Endothelial cell of umbilical vein (primary cell): ENCODE results near the gene RBM26. TPM values are rescaled to one million over a fixed set of nuclear protein-coding genes. Genes with fewer than 3 reads are reported as not detected.

Experiments
- BruUV-seq: library from RNA; stranded (reverse); fragments of 400-500 nt; replicated peaks from 2 replicates; lab custom pipeline; 2021; lab: Mats Ljungman, UMichigan
- CTCF ChIA-PET: fragments of 300-600, 350-600 bp; sonication (Branson Sonifier 250); formaldehyde crosslinking; loops from one replicate; lab custom pipeline; 2021; ENCODE audit warnings: antibody characterized with exemption, inconsistent platforms; lab: Charles Lee
- POLR2A ChIA-PET: fragments of 300-600, 350-600 bp; sonication (Branson Sonifier 250); formaldehyde crosslinking; loops from one replicate; lab custom pipeline; 2021; ENCODE audit warnings: antibody characterized with exemption, inconsistent platforms; lab: Charles Lee
- DNase-seq: peaks from one replicate; pipeline ENCODE4 v3.0.0-alpha.2; 2011; ENCODE audit warnings: low read depth, low spot score
- FAIRE-seq: peaks from 2 replicates; lab custom pipeline; 2011; peaks lifted over from hg19 to GRCh38; lab: Jason Lieb, UNC
- H2AFZ ChIP-seq: 2 replicates; pipeline ENCODE4 v1.6.0; 2012; ENCODE audit warnings: low read depth, low read length, control low read depth, inconsistent platforms
- H3K27ac ChIP-seq: 2 replicates; pipeline ENCODE4 v1.5.1; 2011; ENCODE audit warnings: low read depth, mild to moderate bottlenecking, control low read depth, low read length, moderate library complexity; ENCODE audit not compliant: insufficient read depth
- H3K27me3 ChIP-seq, 2 experiments: 2 replicates each; pipeline versions ENCODE4 v1.6.0 to v1.6.1; 2011; ENCODE audit warnings: low read length in 2 of 2, mixed read lengths in 1 of 2; ENCODE audit not compliant: control insufficient read depth in 2 of 2, insufficient read depth in 2 of 2
- H3K36me3 ChIP-seq, 2 experiments: 2 replicates in 1 of 2; 3 replicates in 1 of 2; pipeline ENCODE4 v1.5.1; 2011; ENCODE audit warnings: low read length in 2 of 2, mild to moderate bottlenecking in 1 of 2, moderate library complexity in 1 of 2; ENCODE audit not compliant: control insufficient read depth in 2 of 2, insufficient read depth in 2 of 2; ENCODE audit errors: extremely low read depth in 1 of 2
- H3K4me1 ChIP-seq: 3 replicates; pipeline ENCODE4 v1.5.1; 2011; ENCODE audit warnings: mild to moderate bottlenecking, low read length; ENCODE audit not compliant: control insufficient read depth, insufficient read depth; ENCODE audit errors: extremely low read depth
- H3K4me2 ChIP-seq: 2 replicates; pipeline ENCODE4 v1.6.1; 2011; ENCODE audit warnings: low read length, control low read depth, mixed read lengths; ENCODE audit not compliant: insufficient read depth
- H3K4me3 ChIP-seq, 3 experiments: fragments of 200-600 bp in 1 of 3; sonication (generic), shearing (Covaris generic) in 1 of 3; replicated peaks in 1 of 3; 2 replicates each; pipeline ENCODE4 v1.5.1; 2011 to 2016; ENCODE audit warnings: control low read depth in 3 of 3, low read length in 3 of 3, mild to moderate bottlenecking in 2 of 3, inconsistent platforms in 1 of 3, low read depth in 1 of 3, moderate library complexity in 1 of 3; ENCODE audit not compliant: insufficient read depth in 1 of 3
- H3K79me2 ChIP-seq: 2 replicates; pipeline ENCODE4 v1.6.0; 2012; ENCODE audit warnings: low read length, inconsistent platforms; ENCODE audit not compliant: control insufficient read depth, insufficient read depth
- H3K9ac ChIP-seq: replicated peaks from 2 replicates; pipeline ENCODE3; 2011; ENCODE audit warnings: low read length, control low read depth; ENCODE audit not compliant: insufficient read depth; ENCODE audit errors: extremely low read depth
- H3K9me1 ChIP-seq: replicated peaks from 3 replicates; pipeline ENCODE4 v1.6.0; 2011; ENCODE audit warnings: mild to moderate bottlenecking, low read length; ENCODE audit not compliant: control insufficient read depth, insufficient read depth; ENCODE audit errors: extremely low read depth
- H3K9me3 ChIP-seq: replicated peaks from 2 replicates; pipeline ENCODE4 v1.5.1; 2012; ENCODE audit warnings: low read length, inconsistent platforms; ENCODE audit not compliant: control insufficient read depth, insufficient read depth
- H4K20me1 ChIP-seq: replicated peaks from 2 replicates; pipeline ENCODE3; 2011; ENCODE audit warnings: mild to moderate bottlenecking, low read length; ENCODE audit not compliant: control insufficient read depth, insufficient read depth; ENCODE audit errors: extremely low read depth
- CTCF ChIP-seq, 2 donors: IDR thresholded peaks; 1 replicate in 1 of 2; 2 replicates in 1 of 2; pipeline ENCODE4 v1.5.1; 2011; ENCODE audit warnings: low read length in 2 of 2, mild to moderate bottlenecking in 2 of 2, moderate library complexity in 2 of 2, control low read depth in 1 of 2, inconsistent platforms in 1 of 2, low read depth in 1 of 2; ENCODE audit not compliant: insufficient read depth in 1 of 2; ENCODE audit errors: extremely low read depth in 1 of 2
- EZH2 ChIP-seq: IDR thresholded peaks from 2 replicates; pipeline ENCODE4 v1.6.1; 2012; ENCODE audit warnings: borderline replicate concordance, low read depth, mild to moderate bottlenecking, moderate library complexity, low read length, inconsistent platforms; ENCODE audit not compliant: severe bottlenecking
- FOS ChIP-seq: IDR thresholded peaks from 2 replicates; pipeline ENCODE4 v1.6.1; 2011; ENCODE audit warnings: mild to moderate bottlenecking, low read length, moderate library complexity, borderline replicate concordance; ENCODE audit not compliant: insufficient read depth
- GATA2 ChIP-seq: IDR thresholded peaks from 2 replicates; pipeline ENCODE4 v1.7.0; 2011; ENCODE audit warnings: low read depth, mild to moderate bottlenecking, moderate library complexity, mixed read lengths, low read length; ENCODE audit not compliant: insufficient read length, insufficient read depth
- JUN ChIP-seq: IDR thresholded peaks from 2 replicates; pipeline ENCODE4 v1.6.1; 2011; ENCODE audit warnings: borderline replicate concordance, low read depth; ENCODE audit not compliant: insufficient read length, insufficient read depth
- MAX ChIP-seq: IDR thresholded peaks from 2 replicates; pipeline ENCODE4 v1.6.1; 2011; ENCODE audit not compliant: insufficient read depth, insufficient read length
- MYC ChIP-seq: IDR thresholded peaks from one replicate; pipeline ENCODE4 v1.6.1; 2011; ENCODE audit warnings: mild to moderate bottlenecking, low read depth, low read length
- POLR2A ChIP-seq: IDR thresholded peaks from 2 replicates; pipeline ENCODE4 v1.6.1; 2012; ENCODE audit warnings: low read depth, mild to moderate bottlenecking, control low read depth, low read length
- POLR2AphosphoS5 ChIP-seq: IDR thresholded peaks from 2 replicates; pipeline ENCODE4 v1.6.1; 2012; ENCODE audit warnings: low read depth, mild to moderate bottlenecking, control low read depth, low read length, moderate library complexity; ENCODE audit not compliant: insufficient read depth
- dilution Hi-C: fragments of 300-500 bp; cut with MboI; formaldehyde crosslinking; loops from one replicate; pipeline ENCODE4 v1.15.0; 2019; ENCODE audit warnings: low sequenced_read_pairs; ENCODE audit not compliant: extremely low pct_ligation_motif_present
- intact Hi-C: fragments of 100-400 bp; cut with micrococcal nuclease; formaldehyde crosslinking; loops from one replicate; pipeline ENCODE4 v1.10.0; 2022
- polyA plus RNA-seq, 4 experiments: library from polyadenylated mRNA; depleted of rRNA in 3 of 4; stranded (reverse) in 3 of 4; unstranded in 1 of 4; fragments of >200 nt; gene quantifications; 2 replicates each; pipeline versions ENCODE4 v1.2.1 to v1.2.3, GENCODE V29; 2011 to 2012; ENCODE audit warnings: missing spikeins in 1 of 4
- total RNA-seq: library from RNA; stranded (reverse); gene quantifications from 2 replicates; pipeline ENCODE4 v1.2.3, GENCODE V29; 2021

RBM26 gene
- total and polyA plus RNA-seq, 2 donors (not counting 3 experiments of a cell fraction or from before 2014, with no cell fraction given) = 14.8 to 54.3 TPM

- no TSS peak for BruUV-seq
- dilution Hi-C loops (no loop called here), intact Hi-C loops (no loop called here)
- Histone ChIP-seq H3K27me3 (peaks cover 0 to 4% of the 10 kb centered on the region in 2 experiments), H2AFZ (no peak overlapping the region), H3K4me3 (no peak overlapping the region), H3K4me2 (no peak overlapping the region), H3K9me3 (no peaks in the 10 kb centered on the region), H3K4me1 (no peaks in the 10 kb centered on the region), H3K27ac (no peak overlapping the region), H3K79me2 (no peaks in the 10 kb centered on the region), H3K9me1 (no peaks in the 10 kb centered on the region), H4K20me1 (no peaks in the 10 kb centered on the region), H3K36me3 (no peaks in the 10 kb centered on the region), H3K9ac (no peak overlapping the region)
- POLR2A ChIA-PET = no interaction called here
- no peak for FAIRE-seq
- TF ChIP-seq GATA2 (no peak), MAX (no peak), MYC (no peak), POLR2AphosphoS5 (no peak), CTCF (IDR thresholded peaks at IDR 0.05; ENCODE audit: extremely low read depth in 1 of 2, insufficient read depth in 1 of 2, low read depth in 1 of 2, low read length in 2 of 2) (no peak), POLR2A (no peak), EZH2 (no peak), FOS (no peak), JUN (no peak)
- CTCF ChIA-PET = interaction anchor here (1.0 kb wide), 1 partner anchor 31 kb away, joined by 3 read pairs; no protein-coding TSS in a partner anchor
- DNase-seq = no peak
Measured at GRCh38 chr13:79283742-79284141, 122.3 kb downstream of the RBM26 start.
